NB4 (cell line): ENCODE results near the gene AMOTL1.

Source experiments
- CTCF ChIP-seq: IDR thresholded peaks from one replicate; pipeline ENCODE4 v1.5.1; 2012; ENCODE audit warnings: low read depth, low read length
- POLR2A ChIP-seq: IDR thresholded peaks from 2 replicates; pipeline ENCODE4 v1.6.1; 2011; ENCODE audit warnings: mild to moderate bottlenecking; ENCODE audit not compliant: insufficient read length; ENCODE audit errors: extremely low read depth

GRCh38 chr11:94895451-94895850 is 127.3 kb downstream of the AMOTL1 start:
- TF ChIP-seq CTCF (no peak), POLR2A (no peak)
